HUES6 (cell line): ENCODE data around the gene KLHDC4.
A peak's percentile ranks its signal among the peaks of the same experiment; 100 is the strongest.
"Not testable (repeated sequence)": the region's sequence is repeated elsewhere in the genome, so short reads cannot be mapped to it uniquely, and the experiment has no call there.

ENCODE experiments used
- H3K27ac ChIP-seq: 2 replicates; pipeline ENCODE4 v1.7.0; 2013; ENCODE audit warnings: low read depth, mild to moderate bottlenecking, low read length, inconsistent platforms
- H3K27me3 ChIP-seq: 2 replicates; pipeline ENCODE4 v1.6.1; 2013; ENCODE audit warnings: low read length; ENCODE audit not compliant: control insufficient read depth, insufficient read depth
- H3K36me3 ChIP-seq: 2 replicates; pipeline ENCODE4 v1.6.1; 2013; ENCODE audit warnings: low read length; ENCODE audit not compliant: control insufficient read depth, insufficient read depth
- H3K4me1 ChIP-seq: 2 replicates; pipeline ENCODE4 v1.6.1; 2013; ENCODE audit warnings: low read length; ENCODE audit not compliant: control insufficient read depth, insufficient read depth
- H3K4me3 ChIP-seq: 2 replicates; pipeline ENCODE4 v1.5.1; 2013; ENCODE audit warnings: low read depth, low read length
- H3K9ac ChIP-seq: one replicate; pipeline ENCODE4 v1.6.1; 2013; ENCODE audit warnings: mild to moderate bottlenecking, low read length
- H3K9me3 ChIP-seq: 2 replicates; pipeline ENCODE4 v1.6.1; 2013; ENCODE audit warnings: low read depth, low read length; ENCODE audit not compliant: control insufficient read depth, insufficient read depth

KLHDC4 gene

GRCh38 chr16:87765776-87766484, at the start of gene KLHDC4:
KLHDC4 (minus strand) TSS chr16:87765986; CDS start chr16:87765890, 96 bp downstream.
- Histone ChIP-seq H3K4me3 (peak within 1 kb of the TSS; percentile 97), H3K4me1 (peaks cover 4% of the 10 kb centered on the region; the same call in 1 of the 2 replicates), H3K27me3 (no peaks in the 10 kb centered on the region), H3K36me3 (peaks cover 31% of the 10 kb centered on the region), H3K27ac (peak within 1 kb of the TSS; percentile 90), H3K9ac (peak within 1 kb of the TSS; percentile 89), H3K9me3 (no peaks in the 10 kb centered on the region)

- Histone ChIP-seq H3K9me3 (peaks cover 27% of the 10 kb centered on the region), H3K27me3 (no peaks in the 10 kb centered on the region), H3K27ac (no peak overlapping the region), H3K4me3 (no peak overlapping the region), H3K4me1 (peaks cover 11% of the 10 kb centered on the region), H3K36me3 (no peaks in the 10 kb centered on the region), H3K9ac (no peak overlapping the region)
Observed at GRCh38 chr16:87815567-87815966, 49.8 kb upstream of the KLHDC4 start.

- Histone ChIP-seq H3K36me3 (no peaks in the 10 kb centered on the region), H3K4me1 (peaks cover 11% of the 10 kb centered on the region; the same call in 1 of the 2 replicates), H3K27me3 (no peaks in the 10 kb centered on the region), H3K4me3 (no peak overlapping the region), H3K9me3 (peaks cover 16% of the 10 kb centered on the region), H3K27ac (no peak overlapping the region), H3K9ac (no peak overlapping the region)
Observed at GRCh38 chr16:87812200-87812656, 46.4 kb upstream of the KLHDC4 start.

- H3K9me3 ChIP-seq, H3K27ac ChIP-seq, H3K4me3 ChIP-seq, H3K9ac ChIP-seq, H3K36me3 ChIP-seq, H3K27me3 ChIP-seq: not testable (repeated sequence)
- peaks cover 19% of the 10 kb centered on the region for H3K4me1 ChIP-seq
Observed at GRCh38 chr16:87811454-87811853, 45.7 kb upstream of the KLHDC4 start.

GRCh38 chr16:87809150-87809902, 43.5 kb upstream of the KLHDC4 start:
- peaks cover 24% of the 10 kb centered on the region for H3K4me1 ChIP-seq
- H3K27me3 ChIP-seq, result no peaks in the 10 kb centered on the region
- H3K36me3 ChIP-seq, result no peaks in the 10 kb centered on the region
- H3K9me3 ChIP-seq, result peaks cover 5% of the 10 kb centered on the region; the same call in 1 of the 2 replicates
- no peak overlapping the region for H3K4me3 ChIP-seq
- no peak overlapping the region for H3K9ac ChIP-seq
- no peak overlapping the region for H3K27ac ChIP-seq

- no peak overlapping the region for H3K27ac ChIP-seq
- H3K4me3 ChIP-seq, result no peak overlapping the region
- no peak overlapping the region for H3K9ac ChIP-seq
Observed at GRCh38 chr16:87808108-87808507, 42.3 kb upstream of the KLHDC4 start.

GRCh38 chr16:87806641-87807546, 41.1 kb upstream of the KLHDC4 start:
- Histone ChIP-seq H3K4me1 (peaks cover 24% of the 10 kb centered on the region), H3K27me3 (no peaks in the 10 kb centered on the region), H3K36me3 (no peaks in the 10 kb centered on the region), H3K27ac (peak overlapping the region; percentile 43; the same call in 1 of the 2 replicates), H3K9me3 (peaks cover 9% of the 10 kb centered on the region; the same call in 1 of the 2 replicates), H3K9ac (peak overlapping the region; percentile 32), H3K4me3 (no peak overlapping the region)

More at GRCh38 chr16:87808108-87808507, 42.3 kb upstream of the KLHDC4 start:
- Histone ChIP-seq H3K4me1 (peaks cover 24% of the 10 kb centered on the region), H3K36me3 (no peaks in the 10 kb centered on the region), H3K9me3 (peaks cover 9% of the 10 kb centered on the region; the same call in 1 of the 2 replicates), H3K27me3 (no peaks in the 10 kb centered on the region)

GRCh38 chr16:87806261-87806640, 40.5 kb upstream of the KLHDC4 start:
- Histone ChIP-seq H3K27ac (no peak overlapping the region), H3K36me3 (no peaks in the 10 kb centered on the region), H3K4me3 (no peak overlapping the region), H3K4me1 (peaks cover 24% of the 10 kb centered on the region), H3K9me3 (peaks cover 9% of the 10 kb centered on the region; the same call in 1 of the 2 replicates), H3K9ac (no peak overlapping the region), H3K27me3 (no peaks in the 10 kb centered on the region)

GRCh38 chr16:87803385-87803784, 37.6 kb upstream of the KLHDC4 start:
- no peak overlapping the region for H3K27ac ChIP-seq
- H3K9ac ChIP-seq, result no peak overlapping the region
- H3K4me3 ChIP-seq, result no peak overlapping the region
- peaks cover 12% of the 10 kb centered on the region; the same call in 1 of the 2 replicates for H3K9me3 ChIP-seq
- H3K4me1 ChIP-seq, result peaks cover 14% of the 10 kb centered on the region
- no peaks in the 10 kb centered on the region for H3K36me3 ChIP-seq
- H3K27me3 ChIP-seq, result no peaks in the 10 kb centered on the region

GRCh38 chr16:87802670-87803069, 36.9 kb upstream of the KLHDC4 start:
- H3K4me1 ChIP-seq, result peaks cover 14% of the 10 kb centered on the region
- H3K27ac ChIP-seq, result no peak overlapping the region
- peaks cover 8% of the 10 kb centered on the region; the same call in 1 of the 2 replicates for H3K9me3 ChIP-seq
- no peak overlapping the region for H3K4me3 ChIP-seq
- no peaks in the 10 kb centered on the region for H3K36me3 ChIP-seq
- H3K27me3 ChIP-seq, result no peaks in the 10 kb centered on the region
- no peak overlapping the region for H3K9ac ChIP-seq
